A549 treated with AZD2906 at 1 μM for 4 hours (cell line): Measurements from ENCODE around the gene CRYBG2. TPM values are rescaled to one million over a fixed set of nuclear protein-coding genes. Genes with fewer than 3 reads are reported as not detected.

Experiments
- total RNA-seq: library from RNA; stranded (reverse); fragments of 200-300 nt; extraction: Qiagen RNA extraction; gene quantifications from 5 replicates; pipeline ENCODE4 v1.2.3, GENCODE V29; 2022

The CRYBG2 gene, protein sequence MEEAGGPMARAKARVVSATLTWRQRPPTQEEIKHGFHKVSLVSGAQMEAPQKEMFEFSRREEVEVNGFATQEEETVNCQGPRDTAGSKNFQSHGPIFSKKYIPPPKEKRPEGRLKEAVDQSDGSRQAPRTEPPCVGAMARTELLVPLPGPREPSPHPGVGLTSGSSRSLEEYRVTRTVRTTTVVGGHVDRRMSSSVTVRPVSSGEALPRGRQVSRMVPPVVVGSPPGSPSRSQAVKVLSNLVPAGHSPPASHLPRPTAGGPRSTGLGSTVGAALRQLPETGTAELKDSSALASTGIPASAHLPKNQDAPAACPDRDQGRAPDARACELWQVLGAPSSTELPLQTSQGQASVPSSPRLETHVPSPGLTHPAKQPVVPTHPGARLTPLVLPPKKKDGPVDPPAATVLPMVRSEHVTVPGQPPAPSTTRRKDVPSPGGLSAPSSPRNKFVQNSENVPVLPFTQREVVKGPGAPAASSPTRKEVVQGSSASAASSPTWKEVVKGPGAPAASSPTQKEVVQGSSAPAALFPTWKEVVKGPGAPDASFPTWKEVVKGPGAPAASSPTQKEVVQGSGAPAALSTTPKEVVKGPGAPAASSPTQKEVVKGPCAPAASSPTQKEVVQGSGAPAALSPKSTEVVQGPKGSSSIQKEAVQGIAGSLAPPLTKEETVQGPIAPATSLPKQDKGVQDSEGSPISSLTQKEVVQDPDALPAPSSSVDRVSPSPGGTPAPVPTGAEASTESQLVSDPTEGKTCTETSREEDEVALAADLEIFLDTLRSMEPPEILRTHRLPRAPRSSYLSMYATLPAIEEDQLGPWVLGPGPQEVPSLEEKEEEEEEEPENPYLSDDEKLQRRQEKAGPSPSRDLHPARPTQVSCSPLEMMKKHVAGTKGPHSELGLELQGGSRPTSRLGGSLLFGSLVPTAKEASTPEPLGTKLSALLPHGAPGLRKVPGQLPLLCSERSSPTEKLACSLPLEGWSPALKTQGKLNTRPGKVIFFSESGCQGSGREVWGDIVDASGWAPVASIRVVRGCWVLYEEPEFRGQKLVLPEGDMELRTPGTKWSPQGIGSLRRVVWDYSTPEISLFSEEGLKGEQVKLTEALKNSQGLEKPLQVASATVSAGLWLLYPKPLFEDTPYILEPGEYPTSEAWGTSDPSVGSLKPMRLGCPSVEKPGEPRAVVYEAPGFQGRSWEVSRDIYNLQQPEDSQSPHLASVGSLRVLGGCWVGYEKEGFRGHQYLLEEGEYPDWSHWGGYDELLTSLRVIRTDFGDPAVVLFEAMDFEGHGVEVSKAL (N-terminal part only)
- 1.4 to 2.7 TPM (median 1.6 TPM) in 5 replicates for total RNA-seq

GRCh38 chr1:26353976-26354820 is at the start of gene CRYBG2:
Gene CRYBG2 (minus strand): TSS chr1:26354130. CDS start chr1:26346657, 7,473 bp downstream.

DNA sequence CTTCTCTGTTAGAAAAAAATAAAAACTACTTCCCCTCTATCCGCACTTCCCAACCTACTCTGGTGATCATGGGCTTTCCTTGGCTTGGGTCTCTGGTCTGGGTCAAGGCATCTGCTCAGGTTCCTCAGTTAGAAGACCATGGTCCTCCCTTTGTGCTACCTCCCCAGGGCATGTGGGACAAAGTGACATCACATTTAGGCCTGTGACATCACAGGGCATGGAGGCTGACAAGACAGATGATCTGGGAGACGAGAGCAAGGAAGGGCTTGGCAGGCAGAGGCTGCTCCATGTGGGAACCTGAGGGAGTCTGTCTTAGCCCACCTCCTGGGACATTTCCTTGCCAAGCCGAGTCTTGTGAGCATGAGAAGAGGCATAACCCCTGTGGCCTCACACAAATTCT is 18.7 kb upstream of the CRYBG2 start, which contains the start of gene ZNF683:
ZNF683 (minus strand) TSS at position 140 of the 400 bp plus-strand sequence. CDS start 4,179 bp downstream, outside the sequence.

DNA sequence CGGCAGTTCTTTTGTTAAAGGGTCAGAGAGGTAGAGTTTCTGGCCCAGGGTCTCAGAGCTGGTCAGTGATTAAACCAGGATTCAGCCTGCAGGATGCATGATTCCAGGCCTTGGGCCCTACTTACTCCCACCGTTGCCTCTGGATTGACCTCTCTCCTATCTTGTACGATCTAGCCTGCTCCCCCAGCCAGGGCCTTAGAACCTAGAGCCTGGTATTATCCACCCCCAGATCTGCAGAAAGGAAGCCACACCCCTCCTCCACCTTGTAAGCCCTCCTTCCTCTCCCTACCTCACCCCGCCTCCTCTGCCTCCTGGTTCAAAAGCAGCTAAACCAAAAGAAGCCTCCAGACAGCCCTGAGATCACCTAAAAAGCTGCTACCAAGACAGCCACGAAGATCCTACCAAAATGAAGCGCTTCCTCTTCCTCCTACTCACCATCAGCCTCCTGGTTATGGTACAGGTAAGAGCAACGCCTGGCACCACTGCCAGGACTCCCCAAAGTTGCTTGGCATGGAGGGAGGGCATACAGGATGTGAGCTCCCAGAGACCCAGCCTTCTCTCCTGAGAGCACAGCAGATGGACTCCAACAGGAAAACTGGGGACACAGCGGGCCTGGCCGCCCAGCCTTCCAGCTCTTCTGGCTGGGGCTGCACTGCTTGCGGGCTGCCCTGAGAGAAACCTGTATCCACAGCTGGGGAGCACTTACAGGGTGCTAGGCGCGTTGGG is 36.2 kb downstream of the CRYBG2 start, which contains the start of gene CD52:
CD52 (plus strand) TSS at position 347 of the 726 bp plus-strand sequence; CDS start at position 407, 60 bp downstream.

DNA sequence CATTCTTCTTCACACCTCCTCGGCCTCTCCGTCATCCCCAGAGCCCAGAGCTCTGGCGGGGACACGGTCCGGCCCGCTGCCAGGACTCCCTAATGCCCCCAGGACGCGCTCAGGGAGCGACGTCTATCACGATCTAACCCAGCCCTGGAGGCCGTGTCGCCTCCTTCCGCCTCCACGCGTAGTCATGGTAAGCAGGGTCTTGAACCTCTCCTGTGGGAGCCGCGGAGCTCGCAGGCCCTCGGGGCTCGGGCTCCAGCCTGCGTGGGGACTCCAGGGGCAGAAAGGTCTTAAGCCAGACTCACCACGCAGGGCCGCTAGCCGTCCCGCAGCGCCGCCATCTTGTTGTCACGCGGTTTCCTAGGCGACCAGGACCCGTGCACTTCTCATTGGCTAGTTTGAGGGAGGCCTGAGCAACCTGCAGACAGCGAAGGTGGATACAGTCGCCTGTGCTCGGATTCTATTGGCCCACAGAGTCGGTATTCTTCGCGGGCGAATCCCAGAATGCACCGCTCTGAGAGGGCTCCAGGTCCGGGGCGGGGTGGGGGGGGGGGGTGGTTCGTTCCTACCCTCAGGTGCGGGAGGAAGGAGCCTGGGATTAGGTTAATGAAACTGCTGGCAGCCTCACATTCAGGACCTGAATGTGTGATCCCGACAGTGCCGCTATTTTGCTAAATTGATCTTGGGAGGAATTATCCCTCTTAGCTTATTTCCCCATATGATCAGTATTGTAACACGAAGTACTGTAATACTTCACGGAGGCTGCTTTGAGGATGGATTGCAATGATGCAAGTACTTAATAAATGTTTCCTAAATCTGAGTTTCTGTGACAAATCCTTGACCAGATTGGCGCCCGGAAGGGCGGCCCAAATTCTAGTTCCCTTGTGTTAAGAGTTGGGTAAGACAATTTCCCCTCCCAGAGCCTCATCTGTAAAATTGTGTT is 47.4 kb downstream of the CRYBG2 start, which contains the start of gene UBXN11:
UBXN11 (minus strand) TSS at position 347 of the 940 bp plus-strand sequence. CDS start 3,753 bp downstream, outside the sequence.

GRCh38 chr1:26279456-26280332 is 74.2 kb downstream of the CRYBG2 start, which contains the start of gene SH3BGRL3:
Gene SH3BGRL3 (plus strand): TSS chr1:26280086. CDS start chr1:26280156, 70 bp downstream.

Other genes starting within 250 kb of the CRYBG2 start
- 1.7 to 2.4 TPM (median 1.9 TPM) in 5 replicates for gene PDIK1L, start 242.3 kb downstream of the CRYBG2 start, total RNA-seq
- gene FAM110D, start 195.1 kb downstream of the CRYBG2 start, total RNA-seq, result 0.03 to 0.07 TPM (median 0.03 TPM) in 3 of 5 replicates, not detected in the others
- not detected in 5 replicates for gene C1orf232, start 185.2 kb downstream of the CRYBG2 start, total RNA-seq
- gene ZNF593, start 184.2 kb downstream of the CRYBG2 start, total RNA-seq, result 51.7 to 70.4 TPM (median 65.4 TPM) in 5 replicates
- 0.18 to 0.28 TPM in 2 of 5 replicates, not detected in the others for gene ZNF593OS, start 182.3 kb downstream of the CRYBG2 start, total RNA-seq
- gene CNKSR1, start 176.6 kb downstream of the CRYBG2 start, total RNA-seq, result 0.04 to 0.39 TPM (median 0.31 TPM) in 5 replicates
- not detected in 5 replicates for gene CATSPER4, start 163.5 kb downstream of the CRYBG2 start, total RNA-seq
- 10.9 to 13.1 TPM (median 12.7 TPM) in 5 replicates for gene CEP85, start 119.9 kb downstream of the CRYBG2 start, total RNA-seq
- 108 to 151 TPM (median 140 TPM) in 5 replicates for gene SH3BGRL3, start 74.0 kb downstream of the CRYBG2 start, total RNA-seq
- gene UBXN11, start 47.5 kb downstream of the CRYBG2 start, total RNA-seq, result 11.1 to 16.2 TPM (median 14.7 TPM) in 5 replicates
- gene CD52, start 36.2 kb downstream of the CRYBG2 start, total RNA-seq, result not detected in 5 replicates
- gene ZNF683, start 18.6 kb upstream of the CRYBG2 start, total RNA-seq, result not detected in 5 replicates
- gene LIN28A, start 56.7 kb upstream of the CRYBG2 start, total RNA-seq, result 0.02 TPM in 1 of 5 replicates, not detected in the others
- gene DHDDS, start 78.2 kb upstream of the CRYBG2 start, total RNA-seq, result 21.9 to 29.9 TPM (median 22.2 TPM) in 5 replicates
- 315 to 393 TPM (median 327 TPM) in 5 replicates for gene HMGN2, start 118.3 kb upstream of the CRYBG2 start, total RNA-seq
- 13.9 to 17.0 TPM (median 16.5 TPM) in 5 replicates for gene RPS6KA1, start 175.6 kb upstream of the CRYBG2 start, total RNA-seq